Endothelial cell of umbilical vein (primary cell): Measurements from ENCODE around the gene NAA10. TPM values are rescaled to one million over a fixed set of nuclear protein-coding genes. Genes with fewer than 3 reads are reported as not detected.

Experiments
- BruUV-seq: library from RNA; stranded (reverse); fragments of 400-500 nt; replicated peaks from 2 replicates; lab custom pipeline; 2021; lab: Mats Ljungman, UMichigan
- CTCF ChIA-PET: fragments of 300-600, 350-600 bp; sonication (Branson Sonifier 250); formaldehyde crosslinking; loops from one replicate; lab custom pipeline; 2021; ENCODE audit warnings: antibody characterized with exemption, inconsistent platforms; lab: Charles Lee
- POLR2A ChIA-PET: fragments of 300-600, 350-600 bp; sonication (Branson Sonifier 250); formaldehyde crosslinking; loops from one replicate; lab custom pipeline; 2021; ENCODE audit warnings: antibody characterized with exemption, inconsistent platforms; lab: Charles Lee
- DNase-seq: peaks from one replicate; pipeline ENCODE4 v3.0.0-alpha.2; 2011; ENCODE audit warnings: low read depth, low spot score
- FAIRE-seq: peaks from 2 replicates; lab custom pipeline; 2011; peaks lifted over from hg19 to GRCh38; lab: Jason Lieb, UNC
- H2AFZ ChIP-seq: 2 replicates; pipeline ENCODE4 v1.6.0; 2012; ENCODE audit warnings: low read depth, low read length, control low read depth, inconsistent platforms
- H3K27ac ChIP-seq: 2 replicates; pipeline ENCODE4 v1.5.1; 2011; ENCODE audit warnings: low read depth, mild to moderate bottlenecking, control low read depth, low read length, moderate library complexity; ENCODE audit not compliant: insufficient read depth
- H3K27me3 ChIP-seq, 2 experiments: 2 replicates each; pipeline versions ENCODE4 v1.6.0 to v1.6.1; 2011; ENCODE audit warnings: low read length in 2 of 2, mixed read lengths in 1 of 2; ENCODE audit not compliant: control insufficient read depth in 2 of 2, insufficient read depth in 2 of 2
- H3K36me3 ChIP-seq, 2 experiments: 2 replicates in 1 of 2; 3 replicates in 1 of 2; pipeline ENCODE4 v1.5.1; 2011; ENCODE audit warnings: low read length in 2 of 2, mild to moderate bottlenecking in 1 of 2, moderate library complexity in 1 of 2; ENCODE audit not compliant: control insufficient read depth in 2 of 2, insufficient read depth in 2 of 2; ENCODE audit errors: extremely low read depth in 1 of 2
- H3K4me1 ChIP-seq: 3 replicates; pipeline ENCODE4 v1.5.1; 2011; ENCODE audit warnings: mild to moderate bottlenecking, low read length; ENCODE audit not compliant: control insufficient read depth, insufficient read depth; ENCODE audit errors: extremely low read depth
- H3K4me2 ChIP-seq: 2 replicates; pipeline ENCODE4 v1.6.1; 2011; ENCODE audit warnings: low read length, control low read depth, mixed read lengths; ENCODE audit not compliant: insufficient read depth
- H3K4me3 ChIP-seq, 3 experiments: fragments of 200-600 bp in 1 of 3; sonication (generic), shearing (Covaris generic) in 1 of 3; replicated peaks in 1 of 3; 2 replicates each; pipeline ENCODE4 v1.5.1; 2011 to 2016; ENCODE audit warnings: control low read depth in 3 of 3, low read length in 3 of 3, mild to moderate bottlenecking in 2 of 3, inconsistent platforms in 1 of 3, low read depth in 1 of 3, moderate library complexity in 1 of 3; ENCODE audit not compliant: insufficient read depth in 1 of 3
- H3K79me2 ChIP-seq: 2 replicates; pipeline ENCODE4 v1.6.0; 2012; ENCODE audit warnings: low read length, inconsistent platforms; ENCODE audit not compliant: control insufficient read depth, insufficient read depth
- H3K9ac ChIP-seq: replicated peaks from 2 replicates; pipeline ENCODE3; 2011; ENCODE audit warnings: low read length, control low read depth; ENCODE audit not compliant: insufficient read depth; ENCODE audit errors: extremely low read depth
- H3K9me1 ChIP-seq: replicated peaks from 3 replicates; pipeline ENCODE4 v1.6.0; 2011; ENCODE audit warnings: mild to moderate bottlenecking, low read length; ENCODE audit not compliant: control insufficient read depth, insufficient read depth; ENCODE audit errors: extremely low read depth
- H3K9me3 ChIP-seq: replicated peaks from 2 replicates; pipeline ENCODE4 v1.5.1; 2012; ENCODE audit warnings: low read length, inconsistent platforms; ENCODE audit not compliant: control insufficient read depth, insufficient read depth
- H4K20me1 ChIP-seq: replicated peaks from 2 replicates; pipeline ENCODE3; 2011; ENCODE audit warnings: mild to moderate bottlenecking, low read length; ENCODE audit not compliant: control insufficient read depth, insufficient read depth; ENCODE audit errors: extremely low read depth
- EZH2 ChIP-seq: IDR thresholded peaks from 2 replicates; pipeline ENCODE4 v1.6.1; 2012; ENCODE audit warnings: borderline replicate concordance, low read depth, mild to moderate bottlenecking, moderate library complexity, low read length, inconsistent platforms; ENCODE audit not compliant: severe bottlenecking
- FOS ChIP-seq: IDR thresholded peaks from 2 replicates; pipeline ENCODE4 v1.6.1; 2011; ENCODE audit warnings: mild to moderate bottlenecking, low read length, moderate library complexity, borderline replicate concordance; ENCODE audit not compliant: insufficient read depth
- GATA2 ChIP-seq: IDR thresholded peaks from 2 replicates; pipeline ENCODE4 v1.7.0; 2011; ENCODE audit warnings: low read depth, mild to moderate bottlenecking, moderate library complexity, mixed read lengths, low read length; ENCODE audit not compliant: insufficient read length, insufficient read depth
- JUN ChIP-seq: IDR thresholded peaks from 2 replicates; pipeline ENCODE4 v1.6.1; 2011; ENCODE audit warnings: borderline replicate concordance, low read depth; ENCODE audit not compliant: insufficient read length, insufficient read depth
- MYC ChIP-seq: IDR thresholded peaks from one replicate; pipeline ENCODE4 v1.6.1; 2011; ENCODE audit warnings: mild to moderate bottlenecking, low read depth, low read length
- POLR2A ChIP-seq: IDR thresholded peaks from 2 replicates; pipeline ENCODE4 v1.6.1; 2012; ENCODE audit warnings: low read depth, mild to moderate bottlenecking, control low read depth, low read length
- POLR2AphosphoS5 ChIP-seq: IDR thresholded peaks from 2 replicates; pipeline ENCODE4 v1.6.1; 2012; ENCODE audit warnings: low read depth, mild to moderate bottlenecking, control low read depth, low read length, moderate library complexity; ENCODE audit not compliant: insufficient read depth
- dilution Hi-C: fragments of 300-500 bp; cut with MboI; formaldehyde crosslinking; loops from one replicate; pipeline ENCODE4 v1.15.0; 2019; ENCODE audit warnings: low sequenced_read_pairs; ENCODE audit not compliant: extremely low pct_ligation_motif_present
- intact Hi-C: fragments of 100-400 bp; cut with micrococcal nuclease; formaldehyde crosslinking; loops from one replicate; pipeline ENCODE4 v1.10.0; 2022
- polyA plus RNA-seq, 4 experiments: library from polyadenylated mRNA; depleted of rRNA in 3 of 4; stranded (reverse) in 3 of 4; unstranded in 1 of 4; fragments of >200 nt; gene quantifications; 2 replicates each; pipeline versions ENCODE4 v1.2.1 to v1.2.3, GENCODE V29; 2011 to 2012; ENCODE audit warnings: missing spikeins in 1 of 4
- total RNA-seq: library from RNA; stranded (reverse); gene quantifications from 2 replicates; pipeline ENCODE4 v1.2.3, GENCODE V29; 2021
- TF ChIP-seq, protein P1 (sequence below): IDR thresholded peaks from 2 replicates; pipeline ENCODE4 v1.6.1; 2011; ENCODE audit not compliant: insufficient read depth, insufficient read length
- TF ChIP-seq, protein P2 (sequence below), 2 donors: IDR thresholded peaks; 1 replicate in 1 of 2; 2 replicates in 1 of 2; pipeline ENCODE4 v1.5.1; 2011; ENCODE audit warnings: low read length in 2 of 2, mild to moderate bottlenecking in 2 of 2, moderate library complexity in 2 of 2, control low read depth in 1 of 2, inconsistent platforms in 1 of 2, low read depth in 1 of 2; ENCODE audit not compliant: insufficient read depth in 1 of 2; ENCODE audit errors: extremely low read depth in 1 of 2

Gene NAA10
- total and polyA plus RNA-seq, 2 donors (not counting 3 experiments of a cell fraction or from before 2014, with no cell fraction given) = 141 to 144 TPM

DNA sequence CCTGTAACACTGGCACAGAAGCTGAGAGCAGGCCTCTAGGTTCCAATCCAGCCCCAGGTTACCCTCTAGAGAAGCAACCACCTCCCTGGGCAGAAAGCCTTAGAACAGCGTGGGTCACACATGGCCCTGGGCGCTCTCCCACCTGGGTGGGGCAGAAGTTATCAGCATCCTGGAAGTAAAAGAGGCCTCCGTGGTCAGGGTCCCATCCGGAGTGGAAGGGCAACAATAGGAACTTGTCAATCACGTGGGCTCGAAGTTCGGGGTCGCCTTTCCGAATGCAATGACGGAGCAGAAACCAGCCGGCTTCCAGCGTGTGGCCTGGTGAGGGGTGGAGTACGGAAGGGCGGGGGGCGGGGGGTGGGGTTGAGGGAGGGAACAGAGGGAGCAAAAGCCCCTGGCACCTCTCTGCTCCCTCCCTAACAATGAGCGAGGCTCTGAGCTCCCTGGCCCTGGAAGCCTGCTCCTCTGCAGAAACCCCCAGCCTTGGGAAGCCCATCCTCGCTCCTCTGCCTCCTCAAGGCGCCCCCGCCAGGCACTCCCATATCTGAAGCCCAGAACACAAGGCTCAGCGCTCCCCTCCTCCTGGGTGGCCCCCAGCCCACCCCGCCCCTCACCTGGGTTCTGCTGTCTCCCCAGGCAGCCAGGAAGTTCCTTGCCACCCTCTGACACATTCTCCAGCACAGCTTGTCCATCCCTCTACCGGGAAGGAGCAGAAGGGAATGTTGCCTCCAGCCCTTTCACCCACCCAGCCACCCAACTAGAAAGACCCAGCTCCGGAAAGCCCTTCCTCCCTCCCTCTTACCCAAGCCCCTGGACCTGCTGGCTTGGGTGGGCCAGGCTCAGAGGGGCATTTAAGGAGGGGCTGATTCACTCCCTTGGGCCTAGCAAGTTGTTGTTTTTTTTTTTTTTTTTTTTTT lies 6.8 kb upstream of the NAA10 start:
- no peaks in the 10 kb centered on the region for H4K20me1 ChIP-seq
- no peaks in the 10 kb centered on the region for H3K79me2 ChIP-seq
- no peak for TF ChIP-seq GATA2
- TF ChIP-seq FOS = no peak
- no peak for TF ChIP-seq POLR2A
- TF ChIP-seq EZH2 = no peak
- TF ChIP-seq, protein P1, sequence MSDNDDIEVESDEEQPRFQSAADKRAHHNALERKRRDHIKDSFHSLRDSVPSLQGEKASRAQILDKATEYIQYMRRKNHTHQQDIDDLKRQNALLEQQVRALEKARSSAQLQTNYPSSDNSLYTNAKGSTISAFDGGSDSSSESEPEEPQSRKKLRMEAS = no peak
- TF ChIP-seq POLR2AphosphoS5 = no peak
- no peak for TF ChIP-seq JUN
- TF ChIP-seq, protein P2, sequence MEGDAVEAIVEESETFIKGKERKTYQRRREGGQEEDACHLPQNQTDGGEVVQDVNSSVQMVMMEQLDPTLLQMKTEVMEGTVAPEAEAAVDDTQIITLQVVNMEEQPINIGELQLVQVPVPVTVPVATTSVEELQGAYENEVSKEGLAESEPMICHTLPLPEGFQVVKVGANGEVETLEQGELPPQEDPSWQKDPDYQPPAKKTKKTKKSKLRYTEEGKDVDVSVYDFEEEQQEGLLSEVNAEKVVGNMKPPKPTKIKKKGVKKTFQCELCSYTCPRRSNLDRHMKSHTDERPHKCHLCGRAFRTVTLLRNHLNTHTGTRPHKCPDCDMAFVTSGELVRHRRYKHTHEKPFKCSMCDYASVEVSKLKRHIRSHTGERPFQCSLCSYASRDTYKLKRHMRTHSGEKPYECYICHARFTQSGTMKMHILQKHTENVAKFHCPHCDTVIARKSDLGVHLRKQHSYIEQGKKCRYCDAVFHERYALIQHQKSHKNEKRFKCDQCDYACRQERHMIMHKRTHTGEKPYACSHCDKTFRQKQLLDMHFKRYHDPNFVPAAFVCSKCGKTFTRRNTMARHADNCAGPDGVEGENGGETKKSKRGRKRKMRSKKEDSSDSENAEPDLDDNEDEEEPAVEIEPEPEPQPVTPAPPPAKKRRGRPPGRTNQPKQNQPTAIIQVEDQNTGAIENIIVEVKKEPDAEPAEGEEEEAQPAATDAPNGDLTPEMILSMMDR (IDR thresholded peaks at IDR 0.05; ENCODE audit: extremely low read depth in 1 of 2, insufficient read depth in 1 of 2, low read depth in 1 of 2, low read length in 2 of 2) = no peak
- no peak for TF ChIP-seq MYC
- BruUV-seq = no TSS peak
- H3K9me1 ChIP-seq = no peaks in the 10 kb centered on the region
- ChIA-PET POLR2A (no interaction called here), CTCF (no interaction called here)
- no peak overlapping the region for H3K27ac ChIP-seq
- FAIRE-seq (peak; percentile 85), DNase-seq (no peak)
- no peak overlapping the region for H3K4me3 ChIP-seq
- H3K9me3 ChIP-seq = no peaks in the 10 kb centered on the region
- peak overlapping the region; percentile 62 for H2AFZ ChIP-seq
- intact Hi-C loops (no loop called here), dilution Hi-C loops (no loop called here)
- no peaks in the 10 kb centered on the region for H3K36me3 ChIP-seq
- H3K4me2 ChIP-seq = no peak overlapping the region
- H3K4me1 ChIP-seq = peaks cover 3% of the 10 kb centered on the region
- no peaks in the 10 kb centered on the region for H3K27me3 ChIP-seq
- H3K9ac ChIP-seq = peak overlapping the region; percentile 9
